Measurements from ENCODE around the gene CAPN7. TPM values are rescaled to one million over a fixed set of nuclear protein-coding genes. Genes with fewer than 3 reads are reported as not detected.

CAPN7 gene
- polyA plus RNA-seq, 3 donors: 11.7 to 20.8 (median 14.7) TPM

DNA sequence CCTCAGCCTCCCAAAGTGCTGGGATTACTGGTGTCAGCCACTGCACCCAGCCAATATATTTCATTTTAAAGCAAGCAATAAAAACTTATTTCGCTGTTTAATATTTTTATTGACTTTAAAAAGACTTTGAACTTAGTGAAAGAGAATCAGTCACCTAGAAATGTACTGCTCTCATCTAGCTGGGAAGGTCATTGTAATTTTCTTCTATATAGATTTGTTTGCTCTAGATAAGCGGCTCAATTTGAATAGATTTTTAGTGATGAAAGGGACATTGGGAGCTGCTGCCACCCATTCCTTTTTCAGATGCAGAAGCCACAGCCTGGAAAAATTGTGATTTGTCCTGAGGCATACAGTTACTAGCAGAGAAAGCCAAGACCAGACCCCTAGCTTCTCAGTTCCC is 40.1 kb downstream of the CAPN7 start:
- Mint-ChIP-seq H3K9me3 (no peaks in the 10 kb centered on the region), H3K27ac (no peak overlapping the region), H3K27me3 (ENCODE audit: low read depth in 3 of 3) (no peaks in the 10 kb centered on the region), H3K4me3 (no peak overlapping the region), H3K4me1 (no peaks in the 10 kb centered on the region), H3K36me3 (peaks cover 74 to 94% of the 10 kb centered on the region in 2 donors)
- DNase-seq: no peak
- Histone ChIP-seq H3K4me3 (replicated peaks in 1 of 3; ENCODE audit: low read depth in 2 of 3, low read length in 3 of 3) (no peak overlapping the region), H3K27ac (ENCODE audit: low read depth in 1 of 2, low read length in 2 of 2) (no peak overlapping the region), H3K36me3 (replicated peaks in 1 of 2; ENCODE audit: control insufficient read depth in 1 of 2, insufficient read depth in 2 of 2, low read length in 2 of 2) (peaks cover 87 to 97% of the 10 kb centered on the region in 2 donors), H3K4me1 (ENCODE audit: control insufficient read depth in 1 of 2, insufficient read depth in 2 of 2, low read length in 2 of 2) (no peaks in the 10 kb centered on the region), H2AFZ (ENCODE audit: insufficient read depth, low read depth, low read length, poor library complexity, severe bottlenecking) (no peak overlapping the region), H3K9me3 (replicated peaks in 1 of 2; ENCODE audit: control insufficient read depth in 1 of 2, insufficient read depth in 1 of 2, low read length in 2 of 2) (no peaks in the 10 kb centered on the region), H3K4me2 (replicated peaks; ENCODE audit: extremely low read depth, low read length, poor library complexity, severe bottlenecking) (no peak overlapping the region), H3K27me3 (ENCODE audit: control insufficient read depth in 2 of 2, insufficient read depth in 2 of 2, low read length in 2 of 2) (no peaks in the 10 kb centered on the region), H3K9ac (ENCODE audit: insufficient read depth, low read length, poor library complexity, severe bottlenecking) (no peak overlapping the region), H4K20me1 (ENCODE audit: insufficient read depth, low read length) (no peaks in the 10 kb centered on the region), H3K79me2 (ENCODE audit: insufficient read depth, low read length) (no peaks in the 10 kb centered on the region)
- 100% methylated on average over 1 of the region's 2 CpGs for WGBS (ENCODE audit: insufficient coverage)
- TF ChIP-seq, protein P1, sequence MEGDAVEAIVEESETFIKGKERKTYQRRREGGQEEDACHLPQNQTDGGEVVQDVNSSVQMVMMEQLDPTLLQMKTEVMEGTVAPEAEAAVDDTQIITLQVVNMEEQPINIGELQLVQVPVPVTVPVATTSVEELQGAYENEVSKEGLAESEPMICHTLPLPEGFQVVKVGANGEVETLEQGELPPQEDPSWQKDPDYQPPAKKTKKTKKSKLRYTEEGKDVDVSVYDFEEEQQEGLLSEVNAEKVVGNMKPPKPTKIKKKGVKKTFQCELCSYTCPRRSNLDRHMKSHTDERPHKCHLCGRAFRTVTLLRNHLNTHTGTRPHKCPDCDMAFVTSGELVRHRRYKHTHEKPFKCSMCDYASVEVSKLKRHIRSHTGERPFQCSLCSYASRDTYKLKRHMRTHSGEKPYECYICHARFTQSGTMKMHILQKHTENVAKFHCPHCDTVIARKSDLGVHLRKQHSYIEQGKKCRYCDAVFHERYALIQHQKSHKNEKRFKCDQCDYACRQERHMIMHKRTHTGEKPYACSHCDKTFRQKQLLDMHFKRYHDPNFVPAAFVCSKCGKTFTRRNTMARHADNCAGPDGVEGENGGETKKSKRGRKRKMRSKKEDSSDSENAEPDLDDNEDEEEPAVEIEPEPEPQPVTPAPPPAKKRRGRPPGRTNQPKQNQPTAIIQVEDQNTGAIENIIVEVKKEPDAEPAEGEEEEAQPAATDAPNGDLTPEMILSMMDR (IDR thresholded peaks at IDR 0.05): no peak
- intact Hi-C loops (cut with micrococcal nuclease): no loop called here

- H3K4me1 Mint-ChIP-seq: no peaks in the 10 kb centered on the region
- no peaks in the 10 kb centered on the region for H3K27me3 Mint-ChIP-seq (ENCODE audit: low read depth in 3 of 3)
- TF ChIP-seq, protein P1 (IDR thresholded peaks at IDR 0.05): no peak
- no peak overlapping the region for H3K9ac ChIP-seq (ENCODE audit: insufficient read depth, low read length, poor library complexity, severe bottlenecking)
- H2AFZ ChIP-seq (ENCODE audit: insufficient read depth, low read depth, low read length, poor library complexity, severe bottlenecking): no peak overlapping the region
- H3K27ac ChIP-seq (ENCODE audit: low read depth in 1 of 2, low read length in 2 of 2): peak overlapping the region in 1 of 2 donors; percentile 29
- H3K9me3 Mint-ChIP-seq: no peaks in the 10 kb centered on the region
- peaks cover 20% of the 10 kb centered on the region for H4K20me1 ChIP-seq (ENCODE audit: insufficient read depth, low read length)
- DNase-seq: no peak
- H3K79me2 ChIP-seq (ENCODE audit: insufficient read depth, low read length): no peaks in the 10 kb centered on the region
- H3K27me3 ChIP-seq (ENCODE audit: control insufficient read depth in 2 of 2, insufficient read depth in 2 of 2, low read length in 2 of 2): no peaks in the 10 kb centered on the region
- intact Hi-C loops (cut with micrococcal nuclease): no loop called here
- WGBS (ENCODE audit: insufficient coverage): 100% methylated on average over 1 of the region's 7 CpGs
- peak overlapping the region in 3 of 7 donors; percentile 63 to 68 (median 66) for H3K27ac Mint-ChIP-seq
- H3K36me3 Mint-ChIP-seq: peaks cover 79 to 94% of the 10 kb centered on the region in 2 donors
- H3K9me3 ChIP-seq (replicated peaks in 1 of 2; ENCODE audit: control insufficient read depth in 1 of 2, insufficient read depth in 1 of 2, low read length in 2 of 2): no peaks in the 10 kb centered on the region
- peaks cover 91 to 100% of the 10 kb centered on the region in 2 donors for H3K36me3 ChIP-seq (replicated peaks in 1 of 2; ENCODE audit: control insufficient read depth in 1 of 2, insufficient read depth in 2 of 2, low read length in 2 of 2)
- no peaks in the 10 kb centered on the region for H3K4me1 ChIP-seq (ENCODE audit: control insufficient read depth in 1 of 2, insufficient read depth in 2 of 2, low read length in 2 of 2)
- no peak overlapping the region for H3K4me2 ChIP-seq (replicated peaks; ENCODE audit: extremely low read depth, low read length, poor library complexity, severe bottlenecking)
- no peak overlapping the region for H3K4me3 Mint-ChIP-seq
- H3K4me3 ChIP-seq (replicated peaks in 1 of 3; ENCODE audit: low read depth in 2 of 3, low read length in 3 of 3): no peak overlapping the region
Measured at GRCh38 chr3:15253023-15253697, 47.1 kb downstream of the CAPN7 start.
